GM10266 (cell line): Measurements from ENCODE around the gene AP3M1.

Experiments used
- DNase-seq: peaks from one replicate; pipeline ENCODE4 v3.0.0; 2012; ENCODE audit errors: extremely low spot score
- CTCF ChIP-seq: IDR thresholded peaks from 2 replicates; pipeline ENCODE4 v1.5.1; 2012; ENCODE audit warnings: mild to moderate bottlenecking, low read depth; ENCODE audit not compliant: control insufficient read depth, insufficient read depth; ENCODE audit errors: missing control alignments

The AP3M1 gene

DNA sequence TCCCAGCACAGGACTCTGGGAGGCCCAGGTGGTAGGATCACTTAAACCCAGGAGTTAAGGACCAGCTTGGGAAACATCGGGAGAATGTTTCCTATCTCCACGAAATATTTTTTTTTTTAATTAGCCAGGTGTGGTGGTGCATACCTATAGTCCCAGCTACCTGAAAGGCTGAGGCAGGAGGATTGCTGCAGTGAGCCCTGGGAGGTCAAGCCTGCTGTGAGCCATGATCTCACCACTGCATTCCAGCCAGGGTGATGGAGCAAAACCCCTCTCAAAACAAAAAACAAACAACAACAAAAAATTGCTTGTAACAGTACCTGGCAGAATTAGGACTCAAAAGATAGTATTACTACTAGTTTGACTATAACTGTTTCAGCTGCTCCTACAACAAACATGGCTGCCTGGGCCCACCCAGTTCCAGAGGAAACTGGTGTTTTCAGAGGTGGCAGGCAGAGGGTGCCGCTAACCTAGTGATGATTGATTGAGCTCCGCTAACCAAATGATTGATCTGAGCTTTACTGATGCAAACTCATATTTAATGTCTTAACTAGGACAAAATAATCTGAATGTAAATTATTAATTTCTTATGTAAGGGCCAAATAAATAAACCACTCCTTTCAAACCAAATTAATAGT lies 57.0 kb downstream of the AP3M1 start:
- no peak for TF ChIP-seq CTCF
- DNase-seq: no peak

- no peak for TF ChIP-seq CTCF
- no peak for DNase-seq
Measured at GRCh38 chr10:74092372-74092771, 58.3 kb downstream of the AP3M1 start.

DNA sequence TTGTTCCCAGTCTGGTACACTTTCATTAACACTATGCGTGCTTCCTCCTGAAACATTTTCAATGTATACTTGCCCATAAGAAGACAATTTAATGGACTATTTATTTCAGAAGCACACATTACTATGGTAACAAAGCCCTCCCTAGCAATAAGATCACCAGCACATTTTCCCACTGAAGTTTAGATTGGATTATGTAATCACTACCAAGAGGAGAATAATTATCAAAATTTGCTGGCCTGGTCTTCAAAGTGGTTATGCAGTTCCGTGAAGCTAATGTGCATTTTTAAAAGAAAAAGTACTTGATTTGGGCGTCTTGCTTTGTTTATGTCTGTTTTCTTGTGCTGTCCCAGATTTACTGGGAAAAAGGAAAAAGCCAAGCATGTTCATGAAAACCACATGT lies 61.9 kb downstream of the AP3M1 start:
- DNase-seq: no peak
- no peak for TF ChIP-seq CTCF

- no peak for DNase-seq
- no peak for TF ChIP-seq CTCF
Measured at GRCh38 chr10:74086317-74086716, 64.3 kb downstream of the AP3M1 start.

DNA sequence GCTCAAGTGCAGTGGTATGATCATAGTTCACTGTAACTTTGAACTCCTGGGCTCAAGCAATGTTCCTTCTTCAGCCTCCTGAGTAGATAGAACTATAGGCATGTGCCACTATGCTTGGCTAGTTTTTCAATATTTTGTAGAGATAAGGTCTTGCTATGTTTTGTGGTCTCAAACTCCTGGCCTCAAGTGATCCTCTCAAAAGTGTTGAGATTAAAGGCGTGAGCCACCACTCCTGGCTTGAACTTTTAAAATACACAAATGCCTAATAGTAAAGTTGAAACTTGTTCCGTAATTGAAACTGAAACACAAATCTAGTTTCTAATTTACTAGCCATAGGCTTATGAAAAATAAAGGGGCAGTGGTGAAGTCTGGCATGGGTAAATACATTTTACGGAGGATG lies 65.7 kb downstream of the AP3M1 start:
- peak; percentile 35 for DNase-seq
- TF ChIP-seq CTCF: no peak

DNA sequence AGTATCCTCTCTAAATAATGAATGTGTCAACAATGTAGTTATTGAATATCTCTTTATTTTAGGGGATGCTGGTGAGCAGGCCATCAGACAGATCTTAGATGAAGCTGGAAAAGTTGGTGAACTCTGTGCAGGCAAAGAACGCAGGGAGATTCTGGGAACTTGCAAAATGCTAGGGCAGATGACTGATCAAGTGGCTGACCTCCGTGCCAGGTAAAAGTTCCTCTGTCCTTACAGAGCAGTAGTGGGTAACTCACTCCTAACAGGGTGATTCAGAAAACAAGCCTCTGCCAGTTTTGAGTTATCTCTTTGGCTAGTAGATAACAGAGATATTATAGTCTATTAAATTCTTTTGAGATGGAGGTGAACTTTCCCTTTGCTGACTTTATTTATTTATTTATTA lies 67.3 kb downstream of the AP3M1 start:
- TF ChIP-seq CTCF: no peak
- no peak for DNase-seq

GRCh38 chr10:74081941-74082718 lies 68.5 kb downstream of the AP3M1 start:
- no peak for TF ChIP-seq CTCF
- no peak for DNase-seq
